Neuronal stem cell (in vitro differentiated cells): ENCODE data around the gene YJU2.
"Not testable (repeated sequence)": the region's sequence is repeated elsewhere in the genome, so short reads cannot be mapped to it uniquely, and the experiment has no call there.

Source experiments
- DNase-seq: peaks from one replicate; pipeline ENCODE4 v3.0.0-alpha.2; 2013; ENCODE audit warnings: low spot score
- H2AFZ ChIP-seq: one replicate; pipeline ENCODE4 v1.6.1; 2013; ENCODE audit warnings: mild to moderate bottlenecking, low read length, inconsistent platforms
- H2AK5ac ChIP-seq: 2 replicates; pipeline ENCODE4 v1.6.1; 2013; ENCODE audit warnings: low read depth, mild to moderate bottlenecking, inconsistent platforms, low read length, moderate library complexity, mixed read lengths
- H2BK120ac ChIP-seq: 2 replicates; pipeline ENCODE4 v1.6.1; 2013; ENCODE audit warnings: low read depth, mild to moderate bottlenecking, inconsistent platforms, low read length, moderate library complexity, mixed read lengths
- H2BK12ac ChIP-seq: one replicate; pipeline ENCODE4 v1.6.1; 2013; ENCODE audit warnings: low read length, inconsistent platforms
- H2BK15ac ChIP-seq: 2 replicates; pipeline ENCODE4 v1.6.1; 2013; ENCODE audit warnings: mild to moderate bottlenecking, low read length, inconsistent platforms, mixed read lengths
- H2BK5ac ChIP-seq: one replicate; pipeline ENCODE4 v1.6.1; 2013; ENCODE audit warnings: inconsistent platforms, mild to moderate bottlenecking, low read length, moderate library complexity
- H3K14ac ChIP-seq: one replicate; pipeline ENCODE4 v1.6.1; 2013; ENCODE audit warnings: low read length, inconsistent platforms
- H3K18ac ChIP-seq: 2 replicates; pipeline ENCODE4 v1.6.1; 2013; ENCODE audit warnings: low read length, inconsistent platforms
- H3K23ac ChIP-seq: 2 replicates; pipeline ENCODE4 v1.6.1; 2013; ENCODE audit warnings: low read depth, mild to moderate bottlenecking, mixed read lengths, low read length, inconsistent platforms; ENCODE audit not compliant: poor library complexity
- H3K27ac ChIP-seq: replicated peaks from 3 replicates; pipeline ENCODE4 v1.5.1; 2013; ENCODE audit warnings: low read length, inconsistent platforms
- H3K27me3 ChIP-seq, 3 experiments: 2 replicates each; pipeline ENCODE4 v1.6.1; 2013; ENCODE audit warnings: low read length in 3 of 3, mild to moderate bottlenecking in 2 of 3, inconsistent platforms in 1 of 3, low read depth in 1 of 3, mixed read lengths in 1 of 3, moderate library complexity in 1 of 3; ENCODE audit not compliant: control insufficient read depth in 3 of 3, insufficient read depth in 3 of 3
- H3K36me3 ChIP-seq, 2 donors: replicated peaks in 1 of 2; 2 replicates each; pipeline ENCODE4 v1.6.1; 2013; ENCODE audit warnings: low read length in 2 of 2; ENCODE audit not compliant: control insufficient read depth in 2 of 2, insufficient read depth in 2 of 2
- H3K4ac ChIP-seq: 2 replicates; pipeline ENCODE4 v1.6.1; 2013; ENCODE audit warnings: inconsistent platforms, mild to moderate bottlenecking, low read length, moderate library complexity
- H3K4me1 ChIP-seq, 2 donors: 1 replicate in 1 of 2; 2 replicates in 1 of 2; pipeline ENCODE4 v1.6.1; 2013; ENCODE audit warnings: low read length in 2 of 2, low read depth in 1 of 2; ENCODE audit not compliant: control insufficient read depth in 2 of 2, insufficient read depth in 1 of 2
- H3K4me2 ChIP-seq: one replicate; pipeline ENCODE4 v1.6.1; 2013; ENCODE audit warnings: mild to moderate bottlenecking, low read length, inconsistent platforms; ENCODE audit not compliant: insufficient read depth, poor library complexity, severe bottlenecking
- H3K4me3 ChIP-seq, 2 donors: 2 replicates each; pipeline ENCODE4 v1.5.1; 2013; ENCODE audit warnings: low read length in 2 of 2, mild to moderate bottlenecking in 2 of 2, inconsistent platforms in 1 of 2, moderate library complexity in 1 of 2
- H3K79me1 ChIP-seq: one replicate; pipeline ENCODE4 v1.6.1; 2013; ENCODE audit warnings: low read depth, mild to moderate bottlenecking, inconsistent platforms, low read length, moderate library complexity
- H3K9ac ChIP-seq: one replicate; pipeline ENCODE4 v1.6.1; 2013; ENCODE audit warnings: mild to moderate bottlenecking, low read depth, low read length, inconsistent platforms; ENCODE audit not compliant: poor library complexity
- H3K9me3 ChIP-seq, 2 donors: replicated peaks in 1 of 2; 2 replicates each; pipeline versions ENCODE3 to v1.6.1; 2013; ENCODE audit warnings: low read length in 2 of 2, mild to moderate bottlenecking in 2 of 2, inconsistent platforms in 1 of 2, low read depth in 1 of 2, mixed read lengths in 1 of 2, moderate library complexity in 1 of 2; ENCODE audit not compliant: control insufficient read depth in 2 of 2, insufficient read depth in 1 of 2
- H4K8ac ChIP-seq: one replicate; pipeline ENCODE4 v1.6.1; 2013; ENCODE audit warnings: low read depth, mild to moderate bottlenecking, inconsistent platforms, low read length, moderate library complexity
- H4K91ac ChIP-seq: one replicate; pipeline ENCODE4 v1.6.1; 2013; ENCODE audit warnings: low read length, low read depth, mild to moderate bottlenecking, inconsistent platforms; ENCODE audit not compliant: poor library complexity
- WGBS, 2 donors: extraction: QIAGEN DNeasy Blood & Tissue Kit; methylation state at CpG; one replicate each; pipeline ENCODE4 v1.1.7; 2013; ENCODE audit warnings: missing lambda C conversion rate in 2 of 2, mixed read lengths in 1 of 2; ENCODE audit not compliant: insufficient read length in 2 of 2, insufficient replicate concordance in 1 of 2; ENCODE audit errors: extremely low coverage in 2 of 2; 5-methylcytosine and 5-hydroxymethylcytosine counted together

Gene YJU2

DNA sequence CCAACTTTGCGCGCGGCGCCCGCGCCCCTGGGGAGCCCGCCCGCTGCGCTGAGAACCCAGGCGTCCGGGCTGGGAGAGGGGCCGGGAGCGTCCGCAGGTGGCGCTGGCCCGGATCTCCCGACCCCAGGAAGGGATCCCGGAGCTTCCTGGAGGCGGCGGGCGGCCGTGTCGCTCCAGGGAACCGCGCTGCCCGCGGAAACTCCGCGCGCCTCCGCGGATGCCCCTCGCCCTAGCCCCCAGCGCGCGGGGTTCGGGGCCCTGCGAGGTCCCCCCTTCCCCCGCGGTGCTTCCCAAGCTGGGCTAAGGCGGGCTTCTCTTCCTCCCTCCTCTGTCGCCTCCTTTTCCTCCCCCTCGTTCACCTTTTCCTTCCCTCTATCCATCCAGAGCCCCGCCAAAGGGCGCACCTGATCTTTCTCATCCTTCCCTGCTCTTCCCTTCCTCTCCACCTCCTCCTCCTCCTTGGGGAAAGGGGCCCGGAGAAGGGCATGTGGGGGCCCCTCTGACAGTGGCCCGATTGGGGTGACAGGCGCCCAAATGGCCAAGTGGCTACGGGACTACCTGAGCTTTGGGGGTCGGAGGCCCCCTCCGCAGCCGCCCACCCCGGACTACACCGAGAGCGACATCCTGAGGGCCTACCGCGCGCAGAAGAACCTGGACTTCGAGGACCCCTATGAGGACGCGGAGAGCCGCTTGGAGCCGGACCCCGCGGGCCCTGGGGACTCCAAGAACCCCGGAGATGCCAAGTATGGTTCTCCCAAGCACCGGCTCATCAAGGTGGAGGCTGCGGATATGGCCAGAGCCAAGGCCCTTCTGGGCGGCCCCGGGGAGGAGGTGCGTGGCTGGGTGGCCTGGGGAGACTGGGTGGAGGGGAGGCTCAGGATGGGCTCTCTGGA, 32.9 kb downstream of the YJU2 start:
- Histone ChIP-seq H3K4me3 (peak overlapping the region; percentile 65 to 69), H3K4me1 (peaks cover 4 to 14% of the 10 kb centered on the region in 2 donors), H3K27me3 (peaks cover 0 to 45% (median 12%) of the 10 kb centered on the region in 3 experiments), H3K18ac (peak overlapping the region; percentile 87), H3K14ac (no peak overlapping the region), H2BK12ac (no peak overlapping the region), H3K9me3 (no peaks in the 10 kb centered on the region), H3K23ac (no peak overlapping the region), H2BK5ac (no peak overlapping the region), H3K27ac (no peak overlapping the region), H2BK120ac (peak overlapping the region; percentile 87), H3K9ac (no peak overlapping the region), H2BK15ac (peak overlapping the region; percentile 58), H3K36me3 (peaks cover 0 to 14% of the 10 kb centered on the region in 2 donors), H3K4me2 (peak overlapping the region; percentile 71), H4K91ac (no peak overlapping the region), H3K79me1 (no peaks in the 10 kb centered on the region), H2AFZ (peak overlapping the region; percentile 85), H3K4ac (no peak overlapping the region), H4K8ac (no peak overlapping the region), H2AK5ac (peak overlapping the region; percentile 92)
- no peak for DNase-seq
- WGBS, 2 donors, result no CpG with 5 or more reads among the region's 71 CpGs

DNA sequence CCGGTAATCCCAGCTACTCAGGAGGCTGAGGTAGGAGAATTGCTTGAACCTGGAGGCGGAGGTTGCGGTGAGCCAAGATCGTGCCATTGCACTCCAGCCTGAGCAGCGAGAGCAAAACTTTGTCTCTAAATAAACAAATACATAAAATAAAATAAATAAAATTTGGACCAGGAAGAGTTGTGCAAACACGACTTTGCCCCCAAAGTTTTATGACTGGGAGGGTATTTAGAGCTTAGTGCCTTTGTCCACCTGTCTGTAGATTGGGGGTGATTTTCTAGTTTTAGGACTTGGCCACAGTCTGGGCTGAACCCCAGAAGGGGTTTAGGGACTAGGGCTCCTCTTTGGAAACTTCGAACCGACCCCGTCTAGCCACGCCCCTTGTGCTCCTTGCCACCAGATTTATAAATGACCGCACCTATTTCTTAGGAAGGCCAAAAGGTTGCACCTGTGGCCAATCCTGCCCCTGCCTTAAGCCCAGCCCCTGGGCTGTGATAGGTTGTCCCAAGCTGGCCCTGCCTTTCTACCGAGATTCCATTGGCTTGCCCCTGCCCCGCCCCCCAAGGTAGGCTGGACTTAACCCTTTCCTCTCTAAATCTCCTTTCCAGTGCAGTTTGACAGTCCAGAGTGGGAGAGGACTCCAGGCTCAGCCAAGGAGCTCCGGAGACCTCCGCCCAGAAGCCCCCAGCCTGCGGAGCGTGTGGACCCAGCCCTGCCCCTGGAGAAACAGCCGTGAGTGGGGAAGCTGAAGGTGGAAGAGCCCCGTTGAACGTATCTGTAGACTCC, 37.5 kb downstream of the YJU2 start:
- Histone ChIP-seq H3K27ac (no peak overlapping the region), H3K79me1 (no peaks in the 10 kb centered on the region), H2AFZ (no peak overlapping the region), H3K36me3 (peaks cover 0 to 37% of the 10 kb centered on the region in 2 donors), H3K14ac (no peak overlapping the region), H2BK5ac (no peak overlapping the region), H3K4me2 (peak overlapping the region; percentile 33), H3K18ac (peak overlapping the region; percentile 28), H2BK12ac (no peak overlapping the region), H3K9me3 (no peaks in the 10 kb centered on the region), H2BK15ac (no peak overlapping the region), H2BK120ac (no peak overlapping the region), H4K91ac (no peak overlapping the region), H3K4me1 (peaks cover 1 to 3% of the 10 kb centered on the region in 2 donors), H3K4ac (no peak overlapping the region), H2AK5ac (no peak overlapping the region), H3K9ac (no peak overlapping the region), H3K27me3 (peaks cover 0 to 32% (median 11%) of the 10 kb centered on the region in 3 experiments), H3K23ac (no peak overlapping the region), H4K8ac (no peak overlapping the region), H3K4me3 (no peak overlapping the region)
- WGBS, 2 donors, result no CpG with 5 or more reads among the region's 20 CpGs
- DNase-seq, result no peak

DNA sequence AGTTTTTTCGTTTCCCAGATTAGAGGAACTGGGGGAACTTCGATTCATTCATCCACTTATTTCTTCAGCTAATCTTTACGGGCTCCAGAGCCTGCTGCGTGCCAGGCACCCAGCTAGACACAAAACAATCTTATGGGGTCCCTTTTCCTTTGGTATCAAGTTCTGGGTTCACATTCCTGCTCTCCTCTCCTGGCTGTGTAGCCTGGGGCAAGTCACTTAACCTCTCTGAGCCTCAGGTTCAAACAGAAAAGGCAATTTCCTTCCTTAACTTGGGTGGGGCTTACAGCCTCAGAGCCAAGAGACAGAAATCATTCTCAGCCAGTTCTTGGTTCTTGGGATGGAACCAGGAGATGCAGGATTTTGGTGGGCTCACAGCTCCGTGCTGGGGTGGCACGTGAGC, 38.1 kb downstream of the YJU2 start:
- H3K4ac ChIP-seq, result no peak overlapping the region
- peaks cover 0 to 26% (median 5%) of the 10 kb centered on the region in 3 experiments for H3K27me3 ChIP-seq
- peaks cover 1 to 3% of the 10 kb centered on the region in 2 donors for H3K4me1 ChIP-seq
- no peak overlapping the region for H2BK12ac ChIP-seq
- no peak overlapping the region for H3K27ac ChIP-seq
- DNase-seq, result no peak
- H3K4me2 ChIP-seq, result no peak overlapping the region
- no peak overlapping the region for H3K23ac ChIP-seq
- no peak overlapping the region for H2BK120ac ChIP-seq
- no peaks in the 10 kb centered on the region for H3K9me3 ChIP-seq
- no peak overlapping the region for H3K4me3 ChIP-seq
- no peak overlapping the region for H3K18ac ChIP-seq
- no CpG with 5 or more reads among the region's 6 CpGs for WGBS, 2 donors
- no peak overlapping the region for H4K91ac ChIP-seq
- H3K14ac ChIP-seq, result no peak overlapping the region
- peak overlapping the region; percentile 25 for H3K9ac ChIP-seq
- no peak overlapping the region for H4K8ac ChIP-seq
- no peak overlapping the region for H2AK5ac ChIP-seq
- no peak overlapping the region for H2AFZ ChIP-seq
- H2BK15ac ChIP-seq, result no peak overlapping the region
- H3K79me1 ChIP-seq, result no peaks in the 10 kb centered on the region
- H3K36me3 ChIP-seq, result peaks cover 0 to 38% of the 10 kb centered on the region in 2 donors
- no peak overlapping the region for H2BK5ac ChIP-seq

DNA sequence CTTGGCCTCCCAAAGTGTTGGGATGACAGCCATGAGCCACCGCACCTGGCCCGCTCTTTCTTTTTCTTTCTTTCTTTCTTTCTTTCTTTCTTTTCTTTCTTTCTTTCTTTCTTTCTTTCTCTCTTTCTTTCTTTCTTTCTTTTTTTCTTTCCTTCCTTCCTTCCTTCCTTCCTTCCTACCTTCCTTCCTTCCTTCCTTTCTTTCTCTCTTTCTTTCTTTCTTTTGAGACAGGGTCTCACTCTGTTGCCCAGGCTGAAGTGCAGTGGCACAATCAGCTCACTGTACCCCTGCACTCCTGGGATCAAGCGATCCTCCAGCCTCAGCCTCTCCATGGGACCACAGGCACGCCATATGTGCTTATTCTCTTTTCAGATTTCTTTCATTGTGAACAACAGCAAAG, 39.3 kb downstream of the YJU2 start:
- DNase-seq, H3K9me3 ChIP-seq, H2BK15ac ChIP-seq, H2BK12ac ChIP-seq, H3K23ac ChIP-seq, H3K4me3 ChIP-seq, H4K91ac ChIP-seq, H3K4me1 ChIP-seq, H2AFZ ChIP-seq, H3K9ac ChIP-seq, H2AK5ac ChIP-seq, H4K8ac ChIP-seq, H3K27ac ChIP-seq, H3K14ac ChIP-seq, H3K18ac ChIP-seq, H3K79me1 ChIP-seq, H3K4ac ChIP-seq, H3K4me2 ChIP-seq, H2BK5ac ChIP-seq, H2BK120ac ChIP-seq: not testable (repeated sequence)
- no CpG with 5 or more reads among the region's 4 CpGs for WGBS, 2 donors
- peaks cover 0 to 44% of the 10 kb centered on the region in 2 donors for H3K36me3 ChIP-seq
- peaks cover 0 to 14% (median 0%) of the 10 kb centered on the region in 3 experiments for H3K27me3 ChIP-seq
